PFSK-1 (cell line): ENCODE results near the gene TPX2.

Experiments
- FOXP2 ChIP-seq: optimal IDR thresholded peaks from 2 replicates; pipeline ENCODE3; 2011; ENCODE audit warnings: borderline replicate concordance, control low read depth, inconsistent platforms; ENCODE audit not compliant: insufficient read depth; ENCODE audit errors: extremely low read length, extremely low read depth
- POLR2AphosphoS5 ChIP-seq: IDR thresholded peaks from 2 replicates; pipeline ENCODE4 v1.6.1; 2012; ENCODE audit warnings: low read depth, mild to moderate bottlenecking, control low read depth, low read length, moderate library complexity
- SIN3A ChIP-seq: IDR thresholded peaks from 2 replicates; pipeline ENCODE4 v1.6.1; 2012; ENCODE audit warnings: mild to moderate bottlenecking, low read length, moderate library complexity, borderline replicate concordance; ENCODE audit not compliant: insufficient read depth
- TAF1 ChIP-seq: IDR thresholded peaks from 2 replicates; pipeline ENCODE4 v1.6.1; 2012; ENCODE audit warnings: low read length, control low read depth, borderline replicate concordance; ENCODE audit not compliant: insufficient read depth
- TF ChIP-seq, protein P1 (sequence below), 2 experiments: IDR thresholded peaks; 2 replicates each; pipeline versions ENCODE4 v1.6.1 to v1.8.0; 2011 to 2012; ENCODE audit warnings: low read depth in 2 of 2, low read length in 2 of 2, control low read depth in 1 of 2, inconsistent platforms in 1 of 2, mild to moderate bottlenecking in 1 of 2, moderate library complexity in 1 of 2; ENCODE audit not compliant: insufficient read depth in 1 of 2

DNA sequence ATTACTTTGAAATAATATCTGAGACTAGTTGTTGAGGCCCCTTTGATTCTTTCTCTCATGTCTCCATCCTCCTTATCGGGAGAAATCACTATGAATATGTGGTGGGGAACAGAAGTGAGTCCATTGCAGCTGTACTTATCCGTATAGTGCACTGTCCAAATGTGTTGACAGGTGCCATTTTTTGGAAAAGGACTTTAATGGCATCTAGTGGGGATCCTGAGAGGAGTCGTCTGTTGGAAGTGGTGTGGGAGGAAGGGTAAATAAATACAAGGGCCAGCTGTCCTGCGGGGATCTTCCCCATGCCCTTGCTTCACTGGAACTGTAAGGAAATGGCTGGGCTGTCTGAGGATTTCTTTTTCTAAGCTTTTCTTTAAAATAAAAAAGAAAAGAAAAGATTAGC is 19.4 kb downstream of the TPX2 start:
- TF ChIP-seq, protein P1, sequence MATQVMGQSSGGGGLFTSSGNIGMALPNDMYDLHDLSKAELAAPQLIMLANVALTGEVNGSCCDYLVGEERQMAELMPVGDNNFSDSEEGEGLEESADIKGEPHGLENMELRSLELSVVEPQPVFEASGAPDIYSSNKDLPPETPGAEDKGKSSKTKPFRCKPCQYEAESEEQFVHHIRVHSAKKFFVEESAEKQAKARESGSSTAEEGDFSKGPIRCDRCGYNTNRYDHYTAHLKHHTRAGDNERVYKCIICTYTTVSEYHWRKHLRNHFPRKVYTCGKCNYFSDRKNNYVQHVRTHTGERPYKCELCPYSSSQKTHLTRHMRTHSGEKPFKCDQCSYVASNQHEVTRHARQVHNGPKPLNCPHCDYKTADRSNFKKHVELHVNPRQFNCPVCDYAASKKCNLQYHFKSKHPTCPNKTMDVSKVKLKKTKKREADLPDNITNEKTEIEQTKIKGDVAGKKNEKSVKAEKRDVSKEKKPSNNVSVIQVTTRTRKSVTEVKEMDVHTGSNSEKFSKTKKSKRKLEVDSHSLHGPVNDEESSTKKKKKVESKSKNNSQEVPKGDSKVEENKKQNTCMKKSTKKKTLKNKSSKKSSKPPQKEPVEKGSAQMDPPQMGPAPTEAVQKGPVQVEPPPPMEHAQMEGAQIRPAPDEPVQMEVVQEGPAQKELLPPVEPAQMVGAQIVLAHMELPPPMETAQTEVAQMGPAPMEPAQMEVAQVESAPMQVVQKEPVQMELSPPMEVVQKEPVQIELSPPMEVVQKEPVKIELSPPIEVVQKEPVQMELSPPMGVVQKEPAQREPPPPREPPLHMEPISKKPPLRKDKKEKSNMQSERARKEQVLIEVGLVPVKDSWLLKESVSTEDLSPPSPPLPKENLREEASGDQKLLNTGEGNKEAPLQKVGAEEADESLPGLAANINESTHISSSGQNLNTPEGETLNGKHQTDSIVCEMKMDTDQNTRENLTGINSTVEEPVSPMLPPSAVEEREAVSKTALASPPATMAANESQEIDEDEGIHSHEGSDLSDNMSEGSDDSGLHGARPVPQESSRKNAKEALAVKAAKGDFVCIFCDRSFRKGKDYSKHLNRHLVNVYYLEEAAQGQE (IDR thresholded peaks at IDR 0.05; ENCODE audit: insufficient read depth in 1 of 2, low read depth in 2 of 2, low read length in 2 of 2): no peak
- no peak for TF ChIP-seq POLR2AphosphoS5
- TF ChIP-seq SIN3A: no peak
- no peak for TF ChIP-seq TAF1
- no peak for TF ChIP-seq FOXP2
